Measurements from ENCODE around the gene CGN.
"Not testable (repeated sequence)": the region's sequence is repeated elsewhere in the genome, so short reads cannot be mapped to it uniquely, and the experiment has no call there.

CGN gene

GRCh38 chr1:151502035-151502700 is 9.0 kb upstream of the CGN start:
- no peak for DNase-seq (ENCODE audit: low spot score)

GRCh38 chr1:151502859-151503780 is 8.1 kb upstream of the CGN start:
- DNase-seq (ENCODE audit: low spot score) = no peak

- DNase-seq (ENCODE audit: low spot score) = no peak
Measured at GRCh38 chr1:151504252-151504651, 6.9 kb upstream of the CGN start.

GRCh38 chr1:151504759-151505158 is 6.4 kb upstream of the CGN start:
- no peak for DNase-seq (ENCODE audit: low spot score)

GRCh38 chr1:151508833-151509232 is 2.4 kb upstream of the CGN start:
- DNase-seq (ENCODE audit: low spot score) = no peak

GRCh38 chr1:151509350-151510019 is 1.7 kb upstream of the CGN start:
- DNase-seq (ENCODE audit: low spot score) = no peak

GRCh38 chr1:151510020-151510405 is 1.2 kb upstream of the CGN start:
- no peak for DNase-seq (ENCODE audit: low spot score)

- no peak for DNase-seq (ENCODE audit: low spot score)
Measured at GRCh38 chr1:151510614-151510956, 602 bp upstream of the CGN start.

GRCh38 chr1:151511636-151512215 is 539 bp downstream of the CGN start:
- no peak for DNase-seq (ENCODE audit: low spot score)

GRCh38 chr1:151512326-151512725 is 1.1 kb downstream of the CGN start:
- no peak for DNase-seq (ENCODE audit: low spot score)

- no peak for DNase-seq (ENCODE audit: low spot score)
Measured at GRCh38 chr1:151512801-151513625, 1.8 kb downstream of the CGN start.

- DNase-seq (ENCODE audit: low spot score) = no peak
Measured at GRCh38 chr1:151513626-151514121, 2.5 kb downstream of the CGN start.

GRCh38 chr1:151514366-151514765 is 3.2 kb downstream of the CGN start:
- no peak for DNase-seq (ENCODE audit: low spot score)

GRCh38 chr1:151515265-151515664 is 4.1 kb downstream of the CGN start:
- DNase-seq (ENCODE audit: low spot score) = no peak

- no peak for DNase-seq (ENCODE audit: low spot score)
Measured at GRCh38 chr1:151516031-151516511, 4.9 kb downstream of the CGN start.

- no peak for DNase-seq (ENCODE audit: low spot score)
Measured at GRCh38 chr1:151518431-151518830, 7.2 kb downstream of the CGN start.

GRCh38 chr1:151518936-151519335 is 7.7 kb downstream of the CGN start:
- DNase-seq (ENCODE audit: low spot score) = no peak

- no peak for DNase-seq (ENCODE audit: low spot score)
Measured at GRCh38 chr1:151519667-151520066, 8.5 kb downstream of the CGN start.

- no peak for DNase-seq (ENCODE audit: low spot score)
Measured at GRCh38 chr1:151520359-151520758, 9.2 kb downstream of the CGN start.

GRCh38 chr1:151522427-151522826 is 11.2 kb downstream of the CGN start:
- DNase-seq (ENCODE audit: low spot score) = not testable (repeated sequence)

- DNase-seq (ENCODE audit: low spot score) = no peak
Measured at GRCh38 chr1:151523326-151523725, 12.1 kb downstream of the CGN start.

Measured in putamen (tissue), 1 donor.